ENCODE measurements around the gene CD72.
A peak's percentile ranks its signal among the peaks of the same experiment; 100 is the strongest.

CD72 gene

GRCh38 chr9:35618325-35618727 lies at the start of gene CD72:
TSS of gene CD72 (minus strand) at chr9:35618413. CDS start at chr9:35618303, 110 bp downstream.
- DNase-seq, result no peak
- intact Hi-C loops (cut with DNase I), result no loop called here

- intact Hi-C loops (cut with DNase I), result no loop called here
- DNase-seq, result peak in 1 of 10 donors; percentile 18
Measured at GRCh38 chr9:35667939-35668338, 49.7 kb upstream of the CD72 start.

GRCh38 chr9:35666549-35666948 lies 48.3 kb upstream of the CD72 start:
- intact Hi-C loops (cut with DNase I), result no loop called here
- peak in 1 of 10 donors; percentile 15 for DNase-seq

- intact Hi-C loops (cut with DNase I), result no loop called here
Measured at GRCh38 chr9:35666045-35666444, 47.8 kb upstream of the CD72 start.

GRCh38 chr9:35665471-35665818 lies 47.2 kb upstream of the CD72 start:
- intact Hi-C loops (cut with DNase I), result no loop called here
- DNase-seq, result no peak

More at GRCh38 chr9:35666045-35666444, 47.8 kb upstream of the CD72 start:
- DNase-seq, result no peak

GRCh38 chr9:35664531-35665470 lies 46.6 kb upstream of the CD72 start, which contains the start of gene ARHGEF39:
TSS of gene ARHGEF39 (minus strand) at chr9:35665195. CDS start at chr9:35665169, 26 bp downstream.
- DNase-seq, result peak; percentile 55 to 95 (median 73)
- intact Hi-C loops (cut with DNase I), result no loop called here

GRCh38 chr9:35662437-35662836 lies 44.2 kb upstream of the CD72 start:
- intact Hi-C loops (cut with DNase I), result no loop called here
- peak in 1 of 10 donors; percentile 77 for DNase-seq

- intact Hi-C loops (cut with DNase I), result no loop called here
- peak in 1 of 10 donors; percentile 29 for DNase-seq
Measured at GRCh38 chr9:35661756-35662350, 43.6 kb upstream of the CD72 start.

- intact Hi-C loops (cut with DNase I), result no loop called here
- peak in 1 of 10 donors; percentile 86 for DNase-seq
Measured at GRCh38 chr9:35660966-35661415, 42.8 kb upstream of the CD72 start.

- intact Hi-C loops (cut with DNase I), result loop anchor here (5.0 to 10.0 kb wide), 3 partner anchors 38 to 165 kb away; partner anchors contain the start of genes RUSC2 and SPAG8
- no peak for DNase-seq
Measured at GRCh38 chr9:35659340-35659739, 41.1 kb upstream of the CD72 start.

GRCh38 chr9:35658968-35659220 lies 40.7 kb upstream of the CD72 start:
- intact Hi-C loops (cut with DNase I), result loop anchor here (5.0 to 10.0 kb wide), 3 partner anchors 38 to 164 kb away; partner anchors contain the start of genes RUSC2 and SPAG8
- peak in 3 of 10 donors; percentile 41 to 88 (median 83) for DNase-seq

- intact Hi-C loops (cut with DNase I), result loop anchor here (5.0 to 10.0 kb wide), 3 partner anchors 39 to 164 kb away; partner anchors contain the start of genes RUSC2 and SPAG8
- DNase-seq, result peak; percentile 70 to 98 (median 81)
Measured at GRCh38 chr9:35658137-35658967, 40.1 kb upstream of the CD72 start, which contains the start of gene CCDC107. TSS of gene CCDC107 (plus strand) at chr9:35658292. CDS start at chr9:35658380, 88 bp downstream.

GRCh38 chr9:35657546-35658136 lies 39.4 kb upstream of the CD72 start, which contains the start of gene RMRP:
TSS of gene RMRP (minus strand) at chr9:35658019.
- peak; percentile 88 to 100 (median 98) for DNase-seq
- intact Hi-C loops (cut with DNase I), result loop anchor here (2.0 to 10.0 kb wide), 4 partner anchors 40 to 163 kb away; partner anchors contain the start of genes CREB3, RUSC2, SPAG8 and TLN1

- intact Hi-C loops (cut with DNase I), result loop anchor here (2.0 to 10.0 kb wide), 4 partner anchors 40 to 162 kb away; partner anchors contain the start of genes CREB3, RUSC2, SPAG8 and TLN1
- DNase-seq, result peak in 2 of 10 donors; percentile 28 to 32
Measured at GRCh38 chr9:35656831-35657545, 38.8 kb upstream of the CD72 start.

GRCh38 chr9:35656348-35656747 lies 38.1 kb upstream of the CD72 start:
- peak in 1 of 10 donors; percentile 43 for DNase-seq
- intact Hi-C loops (cut with DNase I), result loop anchor here (2.0 to 10.0 kb wide), 4 partner anchors 41 to 162 kb away; partner anchors contain the start of genes CREB3, RUSC2, SPAG8 and TLN1

- intact Hi-C loops (cut with DNase I), result loop anchor here (10.0 kb wide), 1 partner anchor 159 kb away; the partner anchor contains the start of gene RUSC2
- DNase-seq, result peak in 1 of 10 donors; percentile 8
Measured at GRCh38 chr9:35653611-35654010, 35.4 kb upstream of the CD72 start.

- intact Hi-C loops (cut with DNase I), result loop anchor here (10.0 kb wide), 1 partner anchor 158 kb away; the partner anchor contains the start of gene RUSC2
- DNase-seq, result peak in 1 of 10 donors; percentile 28
Measured at GRCh38 chr9:35652829-35653209, 34.6 kb upstream of the CD72 start.
